ENCODE results near the gene CD99L2.

Gene CD99L2

GRCh38 chrX:150898343-150899190, at the start of gene CD99L2:
CD99L2 (minus strand) TSS chrX:150898668; CDS start chrX:150898588, 80 bp downstream.
- DNase-seq (ENCODE audit: low spot score): peak; percentile 89

- DNase-seq (ENCODE audit: low spot score): no peak
Measured at GRCh38 chrX:150944233-150944632, 45.8 kb upstream of the CD99L2 start.

DNA sequence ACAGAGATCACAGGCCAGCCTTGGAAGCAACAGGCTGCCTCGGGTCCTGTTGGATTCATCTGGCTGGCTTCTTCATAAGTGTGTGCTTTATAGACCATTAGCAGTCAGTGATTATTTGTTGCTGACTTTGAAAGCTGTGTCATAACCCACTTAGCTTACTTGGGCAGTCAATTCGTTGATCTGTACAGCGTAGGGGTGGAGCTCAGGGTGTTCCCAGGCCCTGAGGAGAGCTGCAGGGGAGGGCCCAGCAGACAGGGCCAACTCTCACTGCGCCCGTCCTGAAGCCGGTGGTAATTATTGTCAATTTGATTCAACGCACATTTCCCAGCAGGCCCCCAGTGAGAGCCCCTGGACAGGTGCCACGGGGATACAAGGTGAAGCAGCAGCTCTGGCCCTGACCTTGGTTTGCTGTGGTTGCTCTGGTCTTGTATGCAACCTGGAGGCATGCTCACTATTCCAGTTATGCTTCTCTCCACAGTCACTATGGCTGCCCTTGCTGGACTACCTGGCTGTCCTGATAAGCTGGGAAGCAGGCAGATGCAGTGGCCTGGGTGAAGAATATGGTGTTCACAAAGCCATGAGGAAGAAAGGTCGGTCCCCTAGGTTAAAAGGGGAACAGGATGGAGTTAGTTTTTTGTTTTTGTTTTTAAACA, 44.6 kb upstream of the CD99L2 start:
- DNase-seq (ENCODE audit: low spot score): no peak

- DNase-seq (ENCODE audit: low spot score): no peak
Measured at GRCh38 chrX:150941580-150941979, 43.1 kb upstream of the CD99L2 start.

DNA sequence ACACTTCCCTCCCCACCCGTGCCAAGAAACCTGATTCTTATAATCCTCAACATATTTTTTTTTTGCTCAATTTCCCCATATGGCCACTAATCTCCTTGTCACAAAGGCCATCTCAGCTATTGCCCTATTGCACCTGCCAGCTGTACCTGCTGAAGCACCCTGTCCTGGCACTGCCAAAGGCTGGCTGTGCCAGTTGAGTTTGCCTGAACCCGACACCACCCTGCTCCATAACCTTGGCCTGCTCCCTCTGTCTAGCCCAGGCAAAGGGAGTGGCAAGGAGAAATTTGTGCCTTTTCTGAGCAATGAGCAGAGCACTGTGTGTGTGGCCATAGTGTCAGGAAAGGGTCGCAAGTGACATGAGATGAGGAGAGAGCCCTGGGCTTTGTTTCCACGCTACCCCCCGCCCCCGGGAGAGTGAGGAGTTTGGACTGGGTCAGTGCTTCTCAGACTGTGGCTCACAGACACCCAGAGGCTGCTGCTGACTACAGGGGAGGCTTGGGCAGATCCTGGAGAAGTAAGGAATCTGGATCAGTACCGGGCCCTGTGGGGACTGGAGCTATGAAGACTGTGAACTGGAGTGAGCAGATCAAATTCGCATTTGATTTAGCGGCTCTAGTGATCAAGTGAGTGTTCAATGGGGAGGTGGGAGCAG, 42.5 kb upstream of the CD99L2 start:
- DNase-seq (ENCODE audit: low spot score): no peak

- no peak for DNase-seq (ENCODE audit: low spot score)
Measured at GRCh38 chrX:150936556-150936955, 38.1 kb upstream of the CD99L2 start.

- DNase-seq (ENCODE audit: low spot score): no peak
Measured at GRCh38 chrX:150935467-150935866, 37.0 kb upstream of the CD99L2 start.

GRCh38 chrX:150934453-150934852, 36.0 kb upstream of the CD99L2 start:
- no peak for DNase-seq (ENCODE audit: low spot score)

GRCh38 chrX:150933945-150934350, 35.5 kb upstream of the CD99L2 start:
- DNase-seq (ENCODE audit: low spot score): no peak

- no peak for DNase-seq (ENCODE audit: low spot score)
Measured at GRCh38 chrX:150929058-150929457, 30.6 kb upstream of the CD99L2 start.

DNA sequence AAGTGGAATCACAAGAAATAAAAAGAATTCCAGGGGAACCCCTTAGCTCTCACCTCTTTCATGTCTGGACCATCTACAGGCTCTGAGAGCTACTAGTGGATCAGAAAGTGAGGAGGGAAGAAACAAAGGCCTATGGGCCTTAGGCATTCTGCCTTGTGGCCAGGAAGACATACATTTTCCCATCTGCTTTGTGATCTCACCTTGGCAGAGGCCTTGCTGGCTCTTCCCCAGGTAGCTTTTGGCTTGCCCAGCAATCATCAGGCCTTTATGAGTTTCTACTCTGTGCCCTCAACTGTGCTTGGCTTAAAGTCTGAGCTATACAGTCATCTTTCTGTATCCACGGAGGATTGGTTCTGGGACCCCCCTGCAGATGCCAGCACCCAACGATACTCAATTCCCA, 28.3 kb upstream of the CD99L2 start:
- DNase-seq (ENCODE audit: low spot score): no peak

GRCh38 chrX:150926304-150926703, 27.8 kb upstream of the CD99L2 start:
- DNase-seq (ENCODE audit: low spot score): no peak

GRCh38 chrX:150919401-150919800, 20.9 kb upstream of the CD99L2 start:
- DNase-seq (ENCODE audit: low spot score): no peak

- no peak for DNase-seq (ENCODE audit: low spot score)
Measured at GRCh38 chrX:150913511-150913910, 15.0 kb upstream of the CD99L2 start.

DNA sequence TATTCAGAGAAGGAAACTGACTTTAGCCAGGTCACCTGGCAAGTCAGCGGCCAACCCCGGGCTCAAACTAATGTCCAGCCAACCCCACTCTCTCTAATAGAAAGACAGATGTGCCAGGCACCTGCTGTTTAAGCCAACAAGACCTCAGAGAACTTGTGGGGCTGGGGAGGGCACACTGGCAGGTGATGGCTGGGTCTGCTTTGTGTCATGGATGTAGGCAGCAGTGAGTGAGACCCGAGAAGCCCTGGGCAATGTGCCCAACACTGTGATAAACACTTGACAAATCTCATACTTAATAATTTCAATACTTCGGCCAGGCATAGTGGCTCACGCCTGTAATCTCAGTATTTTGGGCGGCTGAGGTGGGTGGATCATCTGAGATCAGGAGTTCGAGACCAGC, 9.0 kb upstream of the CD99L2 start:
- no peak for DNase-seq (ENCODE audit: low spot score)

- no peak for DNase-seq (ENCODE audit: low spot score)
Measured at GRCh38 chrX:150906694-150907093, 8.2 kb upstream of the CD99L2 start.

DNA sequence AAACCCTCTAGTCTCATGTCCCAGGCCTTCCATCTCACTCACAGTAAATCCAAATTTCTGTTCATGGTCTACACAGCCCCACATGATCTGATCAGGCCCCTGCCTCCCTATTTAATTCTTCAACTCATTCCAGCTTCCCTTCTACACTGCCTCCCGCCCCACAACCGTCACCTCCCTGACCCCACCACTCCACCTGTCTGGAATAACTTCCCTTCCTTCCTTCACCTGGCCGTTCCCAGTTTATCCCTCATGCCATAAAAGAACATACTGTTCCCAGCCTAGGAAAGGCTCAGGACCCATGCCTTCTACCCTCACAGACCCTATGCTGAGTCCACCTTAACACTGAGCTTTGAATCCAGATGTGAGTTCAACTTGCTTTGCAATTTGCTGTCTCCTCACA, 6.8 kb upstream of the CD99L2 start:
- no peak for DNase-seq (ENCODE audit: low spot score)

DNA sequence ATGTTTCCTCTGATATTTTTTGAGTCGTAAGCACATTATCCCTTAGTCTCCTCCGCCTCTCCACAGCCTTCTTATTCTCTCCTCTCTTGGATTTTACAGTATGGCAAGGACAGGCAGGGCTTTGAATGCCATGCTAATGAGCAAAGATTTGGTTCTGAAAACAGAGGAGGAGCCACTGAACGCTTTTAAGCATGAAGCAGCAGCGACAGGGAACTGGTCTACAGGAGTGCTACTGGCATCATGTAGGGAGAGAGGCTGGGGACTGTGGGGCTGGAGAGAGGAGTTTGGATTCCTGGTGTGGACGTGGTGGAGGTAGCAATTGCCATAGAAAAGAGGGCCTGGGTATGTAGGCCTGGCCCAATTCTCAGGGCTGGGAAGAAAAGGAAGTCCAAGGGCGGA, 4.6 kb upstream of the CD99L2 start:
- DNase-seq (ENCODE audit: low spot score): no peak

GRCh38 chrX:150902434-150903109, 4.1 kb upstream of the CD99L2 start:
- no peak for DNase-seq (ENCODE audit: low spot score)

GRCh38 chrX:150899191-150899757, 806 bp upstream of the CD99L2 start:
- DNase-seq (ENCODE audit: low spot score): peak; percentile 31

GRCh38 chrX:150897421-150898320, 797 bp downstream of the CD99L2 start:
- peak; percentile 16 for DNase-seq (ENCODE audit: low spot score)

All from putamen (tissue), 1 donor.